ENCODE measurements around the gene MYBPH.

The MYBPH gene

DNA sequence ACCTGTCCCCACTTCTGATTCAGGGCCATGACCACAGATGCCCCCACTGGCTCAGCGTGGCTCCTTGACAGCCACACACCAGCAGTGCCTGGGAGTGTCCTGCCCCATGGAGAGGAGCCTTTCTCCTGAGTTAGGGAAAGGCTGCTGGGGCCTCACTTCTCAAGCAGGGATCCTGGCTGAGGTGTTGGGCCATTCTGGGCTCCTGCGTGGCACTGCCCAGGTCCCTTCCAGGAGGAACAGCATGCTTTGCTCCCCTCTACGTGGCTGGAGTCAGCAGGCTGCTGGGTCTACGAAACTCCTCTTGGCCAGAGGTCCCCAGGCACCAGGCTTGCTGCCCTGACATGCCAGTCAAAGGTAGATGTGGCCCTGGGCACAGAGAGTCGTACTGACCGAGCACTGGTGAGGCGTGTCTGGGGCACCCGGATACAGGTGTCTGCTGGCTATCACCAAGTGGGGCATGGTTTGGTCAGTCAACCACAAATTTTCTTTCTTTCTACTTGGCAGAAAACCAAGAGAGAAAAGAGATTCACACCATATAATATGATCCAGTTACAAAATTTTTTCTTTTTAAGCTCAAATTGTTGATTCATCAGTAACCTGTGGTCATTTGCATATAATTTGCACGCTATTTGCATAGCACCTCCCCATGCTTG is 44.0 kb downstream of the MYBPH start:
- no peak overlapping the region for H3K27ac ChIP-seq

DNA sequence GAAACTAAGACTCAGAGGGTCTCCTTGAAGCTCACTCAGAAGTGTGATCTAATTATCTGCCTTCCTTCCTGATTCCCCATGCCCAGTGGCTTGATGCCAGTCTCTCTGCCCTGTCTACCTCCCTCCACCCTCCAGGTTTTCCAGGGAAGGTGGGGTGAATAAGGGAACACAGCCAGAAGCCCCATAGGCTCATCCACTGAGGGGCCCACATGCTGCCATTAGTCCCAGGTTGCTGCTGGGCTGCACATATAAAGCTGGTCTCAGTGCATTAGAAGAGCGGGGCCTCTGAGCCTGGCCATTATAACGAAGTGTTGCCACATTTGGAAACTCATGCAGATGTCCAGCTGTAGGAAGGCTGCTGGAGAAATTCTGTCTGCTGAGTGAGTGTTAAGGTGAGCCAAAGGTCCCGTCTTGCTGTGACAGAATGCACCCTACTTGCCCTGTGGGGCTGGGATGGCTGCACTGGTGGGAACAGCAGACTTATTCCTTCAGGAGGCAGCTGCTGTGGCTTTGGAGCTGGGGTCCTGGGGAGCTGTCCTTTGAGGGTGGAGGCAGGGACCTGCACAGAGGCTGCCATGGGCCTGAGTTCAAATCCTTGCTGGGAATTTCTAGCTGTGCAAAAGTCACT is 45.2 kb downstream of the MYBPH start:
- H3K27me3 ChIP-seq (ENCODE audit: insufficient read depth, low read depth) = peaks cover 35% of the 10 kb centered on the region
- H3K27ac ChIP-seq = no peak overlapping the region
- no peak overlapping the region for H3K9ac ChIP-seq
- no peaks in the 10 kb centered on the region for H4K20me1 ChIP-seq (ENCODE audit: insufficient read depth)
- H3K4me2 ChIP-seq = no peak overlapping the region
- no peak overlapping the region for H3K4me3 ChIP-seq (IDR thresholded peaks at IDR 0.05; ENCODE audit: insufficient read depth, low read depth, low read length)
- H2AFZ ChIP-seq (ENCODE audit: low read depth) = no peak overlapping the region
- no peaks in the 10 kb centered on the region for H3K36me3 ChIP-seq (ENCODE audit: insufficient read depth)
- TF ChIP-seq, protein P1, sequence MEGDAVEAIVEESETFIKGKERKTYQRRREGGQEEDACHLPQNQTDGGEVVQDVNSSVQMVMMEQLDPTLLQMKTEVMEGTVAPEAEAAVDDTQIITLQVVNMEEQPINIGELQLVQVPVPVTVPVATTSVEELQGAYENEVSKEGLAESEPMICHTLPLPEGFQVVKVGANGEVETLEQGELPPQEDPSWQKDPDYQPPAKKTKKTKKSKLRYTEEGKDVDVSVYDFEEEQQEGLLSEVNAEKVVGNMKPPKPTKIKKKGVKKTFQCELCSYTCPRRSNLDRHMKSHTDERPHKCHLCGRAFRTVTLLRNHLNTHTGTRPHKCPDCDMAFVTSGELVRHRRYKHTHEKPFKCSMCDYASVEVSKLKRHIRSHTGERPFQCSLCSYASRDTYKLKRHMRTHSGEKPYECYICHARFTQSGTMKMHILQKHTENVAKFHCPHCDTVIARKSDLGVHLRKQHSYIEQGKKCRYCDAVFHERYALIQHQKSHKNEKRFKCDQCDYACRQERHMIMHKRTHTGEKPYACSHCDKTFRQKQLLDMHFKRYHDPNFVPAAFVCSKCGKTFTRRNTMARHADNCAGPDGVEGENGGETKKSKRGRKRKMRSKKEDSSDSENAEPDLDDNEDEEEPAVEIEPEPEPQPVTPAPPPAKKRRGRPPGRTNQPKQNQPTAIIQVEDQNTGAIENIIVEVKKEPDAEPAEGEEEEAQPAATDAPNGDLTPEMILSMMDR (conservative IDR thresholded peaks at IDR 0.05; ENCODE audit: low read depth, low read length) = no peak
- no peaks in the 10 kb centered on the region for H3K79me2 ChIP-seq (ENCODE audit: insufficient read depth, low read depth)
- no peaks in the 10 kb centered on the region for H3K4me1 ChIP-seq (ENCODE audit: low read depth, poor library complexity, severe bottlenecking)

More for the DNA sequence above, 44.0 kb downstream of the MYBPH start:
- no peak overlapping the region for H3K9ac ChIP-seq
- H3K36me3 ChIP-seq (ENCODE audit: insufficient read depth) = no peaks in the 10 kb centered on the region
- no peaks in the 10 kb centered on the region for H3K4me1 ChIP-seq (ENCODE audit: low read depth, poor library complexity, severe bottlenecking)
- no peak overlapping the region for H3K4me2 ChIP-seq
- H3K27me3 ChIP-seq (ENCODE audit: insufficient read depth, low read depth) = peaks cover 25% of the 10 kb centered on the region
- TF ChIP-seq, protein P1 (conservative IDR thresholded peaks at IDR 0.05; ENCODE audit: low read depth, low read length) = no peak
- H2AFZ ChIP-seq (ENCODE audit: low read depth) = no peak overlapping the region
- no peaks in the 10 kb centered on the region for H3K79me2 ChIP-seq (ENCODE audit: insufficient read depth, low read depth)
- no peaks in the 10 kb centered on the region for H4K20me1 ChIP-seq (ENCODE audit: insufficient read depth)
- H3K4me3 ChIP-seq (IDR thresholded peaks at IDR 0.05; ENCODE audit: insufficient read depth, low read depth, low read length) = no peak overlapping the region

DNA sequence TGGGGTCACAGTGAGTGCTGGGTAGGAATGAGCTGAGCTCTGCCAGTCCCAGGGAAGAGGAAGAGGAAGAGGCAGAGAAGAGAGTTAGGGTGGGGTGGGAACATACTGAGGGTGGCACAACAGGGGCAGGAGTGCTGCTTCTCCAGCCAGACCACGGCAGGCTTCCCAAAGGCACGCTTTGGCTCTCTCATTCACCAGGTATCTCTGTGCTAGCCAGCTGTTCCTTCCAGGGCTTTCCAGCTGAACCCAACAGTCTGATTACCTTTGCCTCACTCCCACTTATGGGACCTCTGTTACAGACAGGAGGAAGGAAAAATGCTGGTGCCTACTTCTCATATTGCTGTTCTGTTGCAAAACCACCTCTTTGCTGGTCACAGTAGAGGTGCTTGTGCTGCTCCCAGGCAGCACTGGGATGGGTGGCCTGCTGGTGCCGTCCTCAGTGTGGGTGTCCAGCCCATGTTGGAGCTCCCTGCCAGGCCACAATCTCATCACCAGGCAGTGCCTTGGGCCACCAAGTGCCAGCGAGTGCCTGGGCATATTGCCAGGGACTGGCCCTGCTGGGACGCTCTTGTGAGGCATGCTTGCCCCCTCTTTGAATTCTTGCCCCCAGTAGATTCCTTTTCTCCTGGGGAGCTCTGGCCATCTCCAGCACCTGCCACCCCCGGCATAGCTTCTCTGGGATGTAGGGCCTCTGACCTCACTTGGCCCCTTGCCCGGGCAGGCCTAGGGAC is 46.0 kb downstream of the MYBPH start:
- no peaks in the 10 kb centered on the region for H4K20me1 ChIP-seq (ENCODE audit: insufficient read depth)
- no peaks in the 10 kb centered on the region for H3K4me1 ChIP-seq (ENCODE audit: low read depth, poor library complexity, severe bottlenecking)
- H3K27ac ChIP-seq = no peak overlapping the region
- TF ChIP-seq, protein P1 (conservative IDR thresholded peaks at IDR 0.05; ENCODE audit: low read depth, low read length) = no peak
- H3K27me3 ChIP-seq (ENCODE audit: insufficient read depth, low read depth) = peaks cover 42% of the 10 kb centered on the region
- H3K79me2 ChIP-seq (ENCODE audit: insufficient read depth, low read depth) = no peaks in the 10 kb centered on the region
- H2AFZ ChIP-seq (ENCODE audit: low read depth) = no peak overlapping the region
- no peak overlapping the region for H3K9ac ChIP-seq
- no peak overlapping the region for H3K4me2 ChIP-seq
- H3K36me3 ChIP-seq (ENCODE audit: insufficient read depth) = no peaks in the 10 kb centered on the region
- H3K4me3 ChIP-seq (IDR thresholded peaks at IDR 0.05; ENCODE audit: insufficient read depth, low read depth, low read length) = no peak overlapping the region

DNA sequence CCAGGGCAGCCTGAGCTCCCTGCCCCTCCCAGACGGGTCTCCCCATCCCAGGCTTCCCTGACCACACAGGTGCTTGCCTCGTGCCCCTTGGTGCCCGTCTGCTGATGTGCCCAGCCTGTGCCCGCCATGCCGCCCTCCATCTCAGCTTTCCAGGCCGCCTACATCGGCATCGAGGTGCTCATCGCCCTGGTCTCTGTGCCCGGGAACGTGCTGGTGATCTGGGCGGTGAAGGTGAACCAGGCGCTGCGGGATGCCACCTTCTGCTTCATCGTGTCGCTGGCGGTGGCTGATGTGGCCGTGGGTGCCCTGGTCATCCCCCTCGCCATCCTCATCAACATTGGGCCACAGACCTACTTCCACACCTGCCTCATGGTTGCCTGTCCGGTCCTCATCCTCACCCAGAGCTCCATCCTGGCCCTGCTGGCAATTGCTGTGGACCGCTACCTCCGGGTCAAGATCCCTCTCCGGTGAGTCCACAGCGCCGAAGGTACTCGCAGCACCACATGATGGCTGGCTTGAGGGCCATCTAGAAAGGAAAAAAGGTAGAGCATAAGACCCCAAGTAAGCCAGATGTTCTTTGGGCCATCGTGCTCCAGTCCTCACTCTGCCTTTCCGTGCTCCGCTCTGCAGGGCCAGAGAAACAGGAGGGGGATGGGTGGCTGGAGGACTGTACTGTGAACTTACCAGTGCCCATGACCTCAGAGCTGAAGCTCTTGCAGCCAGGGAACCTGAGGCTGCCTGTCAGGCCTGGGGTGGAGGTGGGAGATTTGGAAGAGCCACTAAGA is 46.7 kb downstream of the MYBPH start:
- Histone ChIP-seq H3K4me2 (no peak overlapping the region), H3K4me1 (ENCODE audit: low read depth, poor library complexity, severe bottlenecking) (no peaks in the 10 kb centered on the region), H3K36me3 (ENCODE audit: insufficient read depth) (no peaks in the 10 kb centered on the region), H3K27ac (no peak overlapping the region), H2AFZ (ENCODE audit: low read depth) (no peak overlapping the region; the same call in 1 of the 2 replicates), H4K20me1 (ENCODE audit: insufficient read depth) (no peaks in the 10 kb centered on the region), H3K9ac (no peak overlapping the region), H3K27me3 (ENCODE audit: insufficient read depth, low read depth) (peaks cover 49% of the 10 kb centered on the region), H3K4me3 (IDR thresholded peaks at IDR 0.05; ENCODE audit: insufficient read depth, low read depth, low read length) (no peak overlapping the region), H3K79me2 (ENCODE audit: insufficient read depth, low read depth) (no peaks in the 10 kb centered on the region)
- TF ChIP-seq, protein P1 (conservative IDR thresholded peaks at IDR 0.05; ENCODE audit: low read depth, low read length) = no peak
